ENCODE data around the gene RIPPLY1. TPM values are rescaled to one million over a fixed set of nuclear protein-coding genes. Genes with fewer than 3 reads are reported as not detected.

Gene RIPPLY1
- total RNA-seq, 1 donor, result not detected

DNA sequence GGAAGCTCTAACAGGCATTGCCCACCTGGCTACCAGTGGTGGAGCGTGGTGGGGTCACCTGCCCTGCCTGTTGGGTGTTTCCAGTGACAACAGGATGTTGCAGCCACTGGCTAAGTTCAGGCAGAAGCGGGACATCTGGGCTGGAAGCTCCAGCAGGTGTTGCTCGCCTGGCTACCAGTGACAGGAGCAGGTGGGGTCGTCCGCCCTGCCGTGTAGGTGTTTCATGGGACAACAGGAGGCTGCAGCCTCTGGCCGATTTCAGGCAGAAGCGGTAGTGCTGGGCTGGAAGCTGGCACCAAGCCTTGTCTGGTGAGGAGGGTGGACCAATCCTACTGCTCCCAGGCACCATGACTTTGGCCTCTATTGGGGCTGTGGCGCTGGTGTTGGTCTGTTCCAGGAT, 39.4 kb downstream of the RIPPLY1 start:
- H3K4me3 ChIP-seq (ENCODE audit: low read depth, low read length), result no peak overlapping the region
- TF ChIP-seq, protein P1, sequence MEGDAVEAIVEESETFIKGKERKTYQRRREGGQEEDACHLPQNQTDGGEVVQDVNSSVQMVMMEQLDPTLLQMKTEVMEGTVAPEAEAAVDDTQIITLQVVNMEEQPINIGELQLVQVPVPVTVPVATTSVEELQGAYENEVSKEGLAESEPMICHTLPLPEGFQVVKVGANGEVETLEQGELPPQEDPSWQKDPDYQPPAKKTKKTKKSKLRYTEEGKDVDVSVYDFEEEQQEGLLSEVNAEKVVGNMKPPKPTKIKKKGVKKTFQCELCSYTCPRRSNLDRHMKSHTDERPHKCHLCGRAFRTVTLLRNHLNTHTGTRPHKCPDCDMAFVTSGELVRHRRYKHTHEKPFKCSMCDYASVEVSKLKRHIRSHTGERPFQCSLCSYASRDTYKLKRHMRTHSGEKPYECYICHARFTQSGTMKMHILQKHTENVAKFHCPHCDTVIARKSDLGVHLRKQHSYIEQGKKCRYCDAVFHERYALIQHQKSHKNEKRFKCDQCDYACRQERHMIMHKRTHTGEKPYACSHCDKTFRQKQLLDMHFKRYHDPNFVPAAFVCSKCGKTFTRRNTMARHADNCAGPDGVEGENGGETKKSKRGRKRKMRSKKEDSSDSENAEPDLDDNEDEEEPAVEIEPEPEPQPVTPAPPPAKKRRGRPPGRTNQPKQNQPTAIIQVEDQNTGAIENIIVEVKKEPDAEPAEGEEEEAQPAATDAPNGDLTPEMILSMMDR (IDR thresholded peaks at IDR 0.05; ENCODE audit: insufficient read depth, low read depth, low read length), result no peak
- no peak for DNase-seq (ENCODE audit: low read depth)

DNA sequence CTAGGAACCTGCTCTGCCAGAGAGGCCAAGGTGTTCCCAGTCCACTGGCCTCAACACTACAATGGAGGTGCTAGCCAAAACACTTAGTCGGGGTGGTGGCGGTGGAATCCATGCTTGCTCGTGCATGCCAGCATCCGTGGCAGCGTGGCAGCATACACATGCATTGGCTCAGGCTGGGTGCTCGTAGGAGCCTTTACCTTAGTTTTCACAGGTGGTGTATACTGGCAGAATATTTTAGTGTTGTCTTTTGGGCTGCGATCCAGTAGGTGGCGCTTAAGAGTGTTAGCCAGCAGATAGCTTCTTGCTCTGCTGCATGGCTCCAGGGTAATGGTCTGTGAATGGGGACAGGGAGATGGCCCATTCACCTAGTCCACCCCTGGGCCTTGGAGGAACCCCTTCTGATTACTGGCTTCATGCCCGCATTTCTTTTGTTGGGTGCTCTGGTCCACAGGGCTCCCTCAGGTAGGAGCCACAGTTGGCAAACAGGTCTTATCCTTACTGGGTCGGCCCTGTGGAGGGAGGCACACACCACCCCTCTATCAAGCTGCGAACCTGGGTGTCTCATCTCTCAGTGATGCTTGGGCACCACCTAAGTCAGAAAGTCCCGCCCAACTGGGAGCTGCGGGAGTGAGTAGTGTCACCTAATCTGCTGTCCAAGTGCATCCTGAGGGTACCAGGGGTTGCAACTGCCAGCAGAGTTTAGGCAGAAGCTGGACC, 40.0 kb downstream of the RIPPLY1 start:
- no peak overlapping the region for H3K4me3 ChIP-seq (ENCODE audit: low read depth, low read length)
- peak; percentile 1 for DNase-seq (ENCODE audit: low read depth)
- TF ChIP-seq, protein P1 (IDR thresholded peaks at IDR 0.05; ENCODE audit: insufficient read depth, low read depth, low read length), result peak; percentile 44

Other genes starting within 250 kb of the RIPPLY1 start
- gene RNF128, start 176.6 kb downstream of the RIPPLY1 start, total RNA-seq, result 0.32 and 0.43 TPM in 2 replicates
- 9.0 and 13.8 TPM in 2 replicates for gene TBC1D8B, start 100.7 kb downstream of the RIPPLY1 start, total RNA-seq
- gene CLDN2, start 17.1 kb upstream of the RIPPLY1 start, total RNA-seq, result not detected in 2 replicates
- gene MORC4, start 96.9 kb upstream of the RIPPLY1 start, total RNA-seq, result 30.6 and 33.7 TPM in 2 replicates
- 13.2 and 14.7 TPM in 2 replicates for gene RBM41, start 215.5 kb upstream of the RIPPLY1 start, total RNA-seq